IPS-18c (cell line): ENCODE results near the gene SLC20A1.
"Not testable (repeated sequence)": the region's sequence is repeated elsewhere in the genome, so short reads cannot be mapped to it uniquely, and the experiment has no call there.

Experiments
- H3K4me3 ChIP-seq: 2 replicates; pipeline ENCODE4 v1.7.0; 2013; ENCODE audit warnings: low read depth, mild to moderate bottlenecking, low read length, moderate library complexity; ENCODE audit not compliant: insufficient read depth
- H3K9me3 ChIP-seq: one replicate; pipeline ENCODE4 v1.6.1; 2013; ENCODE audit warnings: mild to moderate bottlenecking, low read length, moderate library complexity; ENCODE audit not compliant: control insufficient read depth, insufficient read depth

The SLC20A1 gene

DNA sequence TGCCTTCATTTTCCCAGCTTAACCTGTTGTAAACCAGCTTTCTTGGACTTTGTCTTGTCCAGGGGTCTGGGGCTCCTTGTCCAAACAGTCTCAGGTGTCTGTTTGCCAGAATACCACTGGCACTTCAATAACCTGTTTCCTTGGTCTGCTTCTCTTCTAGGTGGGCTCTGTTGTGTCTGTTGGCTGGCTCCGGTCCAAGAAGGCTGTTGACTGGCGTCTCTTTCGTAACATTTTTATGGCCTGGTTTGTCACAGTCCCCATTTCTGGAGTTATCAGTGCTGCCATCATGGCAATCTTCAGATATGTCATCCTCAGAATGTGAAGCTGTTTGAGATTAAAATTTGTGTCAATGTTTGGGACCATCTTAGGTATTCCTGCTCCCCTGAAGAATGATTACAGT, 17.0 kb downstream of the SLC20A1 start:
- H3K4me3 ChIP-seq, result no peak overlapping the region
- no peaks in the 10 kb centered on the region for H3K9me3 ChIP-seq

DNA sequence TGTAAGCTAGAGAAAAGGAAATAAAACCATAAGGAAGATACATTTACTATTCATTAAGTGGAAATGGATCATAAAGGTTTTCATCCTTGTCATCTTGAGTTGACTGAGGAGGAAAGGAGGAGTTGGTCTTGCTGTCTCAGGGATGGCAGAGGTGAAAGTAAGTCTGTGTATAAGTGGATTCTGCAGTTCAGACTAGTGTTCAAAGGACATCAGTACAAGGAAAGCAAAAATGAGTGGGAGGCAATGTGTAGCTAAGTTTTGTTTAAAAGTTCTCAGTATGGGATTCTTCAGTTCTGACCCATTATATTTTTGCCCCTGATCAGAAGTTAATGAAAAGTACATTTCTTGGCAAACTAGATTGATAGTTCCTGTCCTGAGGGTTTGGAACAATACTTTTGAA, 18.9 kb downstream of the SLC20A1 start:
- no peak overlapping the region for H3K4me3 ChIP-seq

DNA sequence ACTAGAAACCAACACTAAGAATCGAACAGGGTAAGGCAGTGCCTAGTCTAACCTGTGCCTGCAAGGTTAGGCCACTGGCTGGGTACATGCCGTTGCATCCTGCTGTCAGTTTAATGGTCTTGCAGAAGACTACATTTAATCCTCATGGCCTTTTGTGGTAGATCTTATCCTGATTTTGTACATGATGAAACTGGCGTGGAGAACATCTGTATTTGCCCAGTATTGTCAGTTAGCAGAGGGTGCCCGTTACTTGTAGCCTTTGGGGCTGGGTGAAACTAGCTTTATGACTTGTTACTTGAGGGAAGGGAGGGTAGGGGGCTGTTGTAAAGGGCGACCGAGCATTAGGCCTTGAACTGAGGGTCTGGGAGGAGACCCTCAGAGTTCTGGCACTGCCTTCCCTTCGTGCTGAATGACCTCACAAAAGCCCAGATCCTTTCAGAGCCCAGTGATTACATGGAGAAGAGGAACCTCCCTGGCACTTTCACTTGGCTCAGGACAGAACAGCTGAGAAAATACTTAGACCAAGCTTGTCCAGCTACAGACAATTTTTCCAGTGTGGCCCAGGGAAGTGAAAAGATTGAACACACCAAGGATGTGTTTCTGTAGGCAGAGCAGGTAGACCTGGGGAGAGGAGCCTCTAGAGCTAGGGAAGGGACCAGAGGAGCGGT, 19.5 kb downstream of the SLC20A1 start:
- Histone ChIP-seq H3K4me3 (no peak overlapping the region), H3K9me3 (no peaks in the 10 kb centered on the region)

More for the DNA sequence above, 18.9 kb downstream of the SLC20A1 start:
- no peaks in the 10 kb centered on the region for H3K9me3 ChIP-seq

DNA sequence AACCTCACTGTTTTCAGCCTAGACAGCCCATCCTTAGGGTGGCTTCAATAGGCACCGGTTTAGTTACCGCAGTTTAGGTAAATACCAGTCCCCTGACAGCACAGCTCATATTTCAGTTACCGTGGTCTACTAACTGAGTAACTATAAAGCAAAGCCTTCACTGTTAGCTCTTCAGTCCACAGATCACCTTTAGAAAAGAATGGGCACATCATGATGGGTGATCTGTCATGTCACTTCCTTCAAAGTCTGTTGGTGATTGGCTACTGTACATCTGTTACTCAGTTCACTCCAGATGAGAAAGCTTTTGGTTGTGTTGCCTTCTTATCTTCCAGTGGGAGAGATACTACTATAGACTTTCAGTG, 21.0 kb downstream of the SLC20A1 start:
- Histone ChIP-seq H3K9me3 (no peaks in the 10 kb centered on the region), H3K4me3 (no peak overlapping the region)

DNA sequence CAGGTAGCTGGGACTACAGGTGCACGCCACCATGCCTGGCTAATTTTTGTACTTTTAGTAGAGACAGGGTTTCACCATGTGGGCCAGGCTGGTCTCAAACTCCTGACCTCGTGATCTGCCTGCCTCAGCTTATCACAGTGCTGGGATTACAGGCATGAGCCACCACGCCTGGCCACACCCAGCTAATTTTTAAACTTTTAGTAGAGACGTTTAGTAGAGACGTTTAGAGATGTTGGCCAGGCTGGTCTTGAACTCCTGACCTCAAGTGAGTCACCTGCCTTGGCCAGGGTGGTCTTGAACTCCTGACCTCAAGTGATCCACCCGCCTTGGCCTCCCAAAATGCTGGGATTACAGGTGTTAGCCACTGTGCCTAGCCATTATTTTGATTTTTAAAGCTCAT, 21.8 kb downstream of the SLC20A1 start:
- H3K9me3 ChIP-seq, H3K4me3 ChIP-seq: not testable (repeated sequence)

DNA sequence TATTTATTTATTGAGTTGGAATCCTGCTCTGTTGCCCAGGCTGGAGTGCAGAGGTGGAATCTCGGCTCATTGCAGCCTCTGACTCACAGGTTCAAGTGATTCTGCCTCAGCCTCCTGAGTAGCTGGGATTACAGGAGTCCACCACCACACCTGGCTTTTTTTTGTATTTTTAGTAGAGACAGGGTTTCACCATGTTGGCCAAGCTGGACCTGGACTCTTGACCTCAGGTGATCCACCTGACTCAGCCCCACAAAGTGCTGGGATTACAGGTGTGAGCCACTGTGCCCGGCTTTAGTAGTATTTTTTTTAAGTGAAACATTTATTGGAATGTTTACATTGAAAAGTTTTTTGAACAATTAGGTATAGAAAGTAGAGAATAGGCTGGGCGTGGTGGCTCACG, 23.9 kb downstream of the SLC20A1 start:
- Histone ChIP-seq H3K4me3 (no peak overlapping the region), H3K9me3 (no peaks in the 10 kb centered on the region)

DNA sequence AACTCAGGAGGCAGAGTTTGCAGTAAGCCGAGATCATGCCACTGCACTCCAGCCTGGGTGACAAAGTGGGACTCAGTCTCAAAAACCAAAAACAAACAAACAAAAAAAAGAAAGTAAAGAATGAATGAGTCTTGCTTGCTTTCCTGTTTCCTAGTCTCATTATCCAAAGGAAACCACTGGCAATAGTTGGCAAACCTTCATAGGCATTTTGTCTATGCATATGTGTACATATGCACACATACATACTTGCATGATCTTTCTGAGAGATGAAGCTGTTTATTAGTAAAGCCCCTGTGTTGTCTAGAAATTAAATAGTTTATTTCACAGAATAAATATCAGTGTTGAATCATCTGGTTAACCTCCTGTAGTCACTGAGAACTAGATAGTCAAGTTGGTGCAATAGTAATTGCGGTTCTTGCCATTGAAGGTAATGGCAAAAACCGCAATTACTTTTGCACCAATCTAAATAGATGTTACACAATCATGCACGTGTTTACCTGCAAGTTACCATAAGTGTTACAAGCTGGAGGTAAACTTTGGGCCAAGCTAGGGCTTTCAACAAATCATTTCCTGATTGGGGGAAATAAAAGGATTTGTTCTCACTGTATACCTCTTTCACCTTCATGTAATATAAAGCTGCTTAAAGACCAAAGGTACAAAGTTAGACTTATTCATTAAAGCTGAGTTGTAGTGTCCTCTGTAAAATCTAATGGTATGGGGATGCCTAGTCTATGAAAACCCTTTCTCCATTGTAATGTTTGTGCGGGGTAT, 24.7 kb downstream of the SLC20A1 start:
- Histone ChIP-seq H3K4me3 (no peak overlapping the region), H3K9me3 (no peaks in the 10 kb centered on the region)

DNA sequence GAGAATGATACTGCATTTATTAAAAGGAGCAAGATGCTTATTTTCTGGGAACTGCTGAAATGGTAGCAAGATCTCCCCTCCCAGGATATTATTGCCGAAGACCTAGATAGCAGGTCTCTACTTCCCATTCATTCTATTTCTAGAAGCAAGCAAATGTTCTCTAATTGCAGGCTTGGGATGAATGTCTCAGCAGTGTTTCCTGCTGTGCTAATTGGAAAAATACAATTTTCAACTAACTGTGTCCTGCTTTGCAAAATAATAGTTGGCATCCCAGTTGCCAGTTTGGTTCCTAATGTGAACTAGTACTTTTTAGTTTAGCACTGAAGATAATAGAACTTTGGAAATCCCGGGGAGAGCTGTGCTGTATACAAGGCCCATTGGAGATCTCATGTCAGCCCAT, 26.1 kb downstream of the SLC20A1 start:
- Histone ChIP-seq H3K4me3 (no peak overlapping the region), H3K9me3 (no peaks in the 10 kb centered on the region)

DNA sequence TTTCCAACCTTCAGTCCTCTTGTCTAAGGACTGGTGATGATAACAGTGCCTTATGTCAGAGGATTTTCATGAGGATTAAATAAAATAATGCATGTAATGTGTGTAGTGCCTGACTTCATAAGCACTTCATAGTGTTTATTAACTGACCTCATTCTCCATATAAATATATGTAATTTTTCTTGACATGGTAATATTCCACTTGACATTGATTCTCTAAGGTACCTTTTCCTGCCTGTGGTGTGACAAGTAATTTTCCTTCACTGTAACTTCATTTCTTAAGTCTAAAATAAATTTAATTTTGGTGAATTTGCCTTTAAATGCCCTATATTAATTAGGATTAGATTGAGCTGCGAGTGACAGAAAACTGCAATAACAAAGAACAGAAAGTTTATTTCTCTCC, 27.3 kb downstream of the SLC20A1 start:
- no peaks in the 10 kb centered on the region for H3K9me3 ChIP-seq
- no peak overlapping the region for H3K4me3 ChIP-seq

DNA sequence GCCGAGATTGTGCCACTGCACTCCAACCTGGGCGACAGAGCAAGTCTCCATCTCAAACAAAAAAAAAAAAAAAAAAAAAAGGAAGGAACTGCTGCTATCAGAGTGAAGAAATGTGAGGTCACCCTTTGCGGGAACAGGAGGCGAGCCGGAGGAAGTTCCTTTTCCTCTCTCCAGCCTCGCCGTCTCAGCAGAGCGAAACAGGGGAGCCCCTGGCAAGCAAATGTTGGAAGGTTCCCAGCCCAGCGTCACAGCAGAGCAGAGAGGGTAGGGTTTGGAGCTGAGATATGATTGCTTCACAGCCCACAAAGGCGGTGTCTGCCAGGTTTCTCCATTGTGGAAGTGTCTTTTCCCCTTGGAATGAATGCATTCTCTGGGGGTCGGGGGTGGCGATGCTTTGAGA, 28.5 kb downstream of the SLC20A1 start:
- Histone ChIP-seq H3K9me3 (no peaks in the 10 kb centered on the region), H3K4me3 (no peak overlapping the region)

DNA sequence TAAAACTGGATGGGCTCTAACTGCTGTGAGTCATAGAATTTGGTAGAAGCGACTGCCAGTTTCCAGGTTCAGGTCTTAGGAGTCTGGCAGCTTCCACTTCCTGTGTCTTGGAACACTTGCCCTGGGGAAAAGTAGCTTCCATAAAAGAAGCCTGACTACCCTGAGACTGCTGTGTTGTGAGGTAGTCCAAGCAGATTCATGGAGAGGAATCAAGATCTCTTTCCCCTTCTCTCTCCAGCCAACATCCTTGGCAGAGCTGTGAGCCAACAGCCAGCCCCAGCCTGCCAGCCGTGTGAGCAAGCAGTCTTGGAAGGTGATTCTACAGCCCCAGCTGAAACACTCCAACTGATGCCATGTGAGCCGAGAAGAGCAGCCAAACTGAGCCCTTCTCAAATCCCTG, 33.7 kb downstream of the SLC20A1 start:
- H3K4me3 ChIP-seq, result no peak overlapping the region

DNA sequence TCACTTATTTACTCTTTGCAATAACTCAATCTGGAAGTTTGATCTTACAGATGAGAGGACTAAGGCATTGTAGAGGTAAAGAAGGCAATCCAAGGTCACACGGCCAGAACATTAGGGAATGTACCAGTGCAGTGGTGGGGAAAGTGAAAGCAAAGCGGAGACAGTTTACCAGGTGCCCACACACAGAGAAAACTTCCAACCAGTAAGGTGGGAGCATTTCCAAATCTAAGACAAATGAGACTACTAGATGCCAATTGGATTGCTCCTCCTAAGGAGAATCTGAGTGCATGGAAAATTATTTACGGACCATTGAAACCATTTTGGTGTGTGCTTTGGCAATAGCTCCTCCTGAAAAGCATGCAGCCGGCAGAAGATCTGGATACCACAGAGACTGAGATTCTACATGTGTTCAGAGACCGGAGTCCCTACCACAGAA, 34.9 kb downstream of the SLC20A1 start:
- no peak overlapping the region for H3K4me3 ChIP-seq

More for the DNA sequence above, 33.7 kb downstream of the SLC20A1 start:
- no peaks in the 10 kb centered on the region for H3K9me3 ChIP-seq

DNA sequence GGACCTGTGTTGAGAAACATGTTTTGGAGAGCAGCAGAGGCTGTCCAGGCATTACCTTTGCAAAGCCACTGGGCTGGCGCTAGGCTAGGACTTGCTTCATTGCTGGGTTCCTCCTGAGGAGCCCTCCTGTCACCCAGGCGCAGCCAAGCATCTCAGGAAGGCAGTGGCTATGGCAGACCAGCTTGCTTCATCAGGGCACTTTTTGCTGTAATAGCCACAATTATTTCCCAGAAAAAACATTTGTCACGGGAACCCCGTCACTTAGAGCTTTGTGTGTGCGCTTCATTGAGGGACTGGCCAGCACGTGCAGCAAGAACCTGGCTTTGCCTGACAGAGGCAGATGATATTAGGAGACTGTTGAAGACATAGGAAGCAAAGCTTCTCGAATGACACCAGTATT, 36.4 kb downstream of the SLC20A1 start:
- Histone ChIP-seq H3K4me3 (no peak overlapping the region), H3K9me3 (peaks cover 2% of the 10 kb centered on the region)

More for the DNA sequence above, 34.9 kb downstream of the SLC20A1 start:
- H3K9me3 ChIP-seq, result peaks cover 2% of the 10 kb centered on the region

DNA sequence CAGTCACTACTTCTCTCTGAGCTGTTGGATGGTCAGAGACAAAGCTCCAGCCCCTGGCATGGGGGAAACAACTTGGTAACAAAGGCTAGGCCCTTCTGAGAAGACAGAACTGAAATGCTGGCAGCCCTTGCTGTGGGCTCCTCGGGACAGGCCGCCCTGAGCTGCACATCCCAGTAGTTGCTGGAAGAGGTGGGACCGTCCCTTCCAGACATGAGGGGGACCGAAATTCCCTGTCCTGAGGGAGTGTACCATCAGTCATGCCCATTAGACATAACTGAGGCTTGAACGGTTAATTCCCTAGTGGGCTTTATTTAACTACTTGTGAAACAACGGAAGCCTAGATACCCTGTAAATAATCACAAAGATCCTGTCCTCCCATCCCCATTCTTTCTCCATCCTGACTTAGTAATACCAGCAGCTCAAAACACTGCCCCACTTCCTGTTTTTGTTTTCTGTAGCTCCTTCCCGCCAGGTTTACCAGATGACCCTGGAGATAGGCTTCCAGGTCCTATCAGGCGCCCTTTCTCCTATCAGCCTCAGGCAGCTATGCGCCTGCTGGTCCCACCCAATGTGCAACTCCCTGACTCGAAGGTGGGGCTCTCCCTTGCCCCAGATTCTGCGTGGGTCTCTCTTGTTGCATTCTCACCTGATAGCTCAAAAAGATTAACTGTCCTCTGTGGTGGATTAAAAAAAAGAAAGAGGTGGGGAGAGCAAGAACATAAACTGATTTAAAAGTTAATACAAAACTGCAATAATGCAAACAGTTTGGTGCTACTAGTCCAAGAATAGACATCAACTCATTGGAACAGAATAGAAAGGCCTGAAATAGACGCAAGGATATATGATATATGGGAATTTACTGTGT, 38.0 kb downstream of the SLC20A1 start:
- Histone ChIP-seq H3K9me3 (peaks cover 2% of the 10 kb centered on the region), H3K4me3 (no peak overlapping the region)

DNA sequence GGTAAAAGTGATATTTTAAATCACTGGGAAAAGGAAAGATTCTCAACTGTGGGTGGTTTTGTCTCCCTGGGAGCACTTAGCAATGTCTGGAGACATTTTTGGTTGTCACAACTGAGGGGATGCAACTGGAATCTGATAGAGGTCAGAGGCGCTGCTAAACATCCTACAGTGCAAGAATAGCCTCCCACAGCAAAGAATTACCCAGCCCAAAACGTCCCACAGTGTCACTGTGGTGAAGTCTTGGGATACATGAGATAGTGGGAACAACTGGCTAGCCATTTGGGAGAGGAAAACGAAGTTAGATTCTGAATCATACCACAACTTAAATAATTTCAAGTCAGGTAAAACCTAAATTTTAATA, 38.7 kb downstream of the SLC20A1 start:
- Histone ChIP-seq H3K4me3 (no peak overlapping the region), H3K9me3 (peaks cover 2% of the 10 kb centered on the region)

DNA sequence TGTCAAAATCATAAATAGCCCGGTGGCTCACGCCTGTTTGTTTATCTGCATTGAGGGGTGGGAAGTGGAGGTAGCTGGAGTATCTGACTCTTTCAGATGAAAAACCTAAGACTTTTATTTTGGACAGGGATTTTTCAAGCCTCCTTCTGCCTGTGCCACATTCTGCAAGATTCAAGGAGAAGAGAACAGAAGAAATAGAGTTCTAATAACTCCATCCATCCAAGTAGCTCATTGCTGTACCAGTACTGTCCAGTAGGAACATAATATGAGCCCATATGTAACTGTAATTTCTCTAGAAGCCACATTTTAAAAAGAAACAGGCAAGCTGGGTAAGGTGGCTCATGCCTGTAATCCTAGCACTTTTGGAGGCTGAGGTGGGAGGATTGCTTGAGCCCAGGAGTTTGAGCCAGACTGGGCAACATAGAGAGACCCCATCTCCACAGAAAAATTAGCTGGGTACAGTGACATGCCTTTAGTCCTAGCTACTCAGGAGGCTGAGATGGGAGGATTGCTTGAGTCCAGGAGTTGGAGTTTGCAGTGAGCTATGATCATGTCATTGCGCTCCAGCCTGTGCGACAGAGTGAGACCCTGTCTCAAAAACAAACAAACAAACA, 39.6 kb downstream of the SLC20A1 start:
- H3K4me3 ChIP-seq, result no peak overlapping the region
- H3K9me3 ChIP-seq, result peaks cover 2% of the 10 kb centered on the region

DNA sequence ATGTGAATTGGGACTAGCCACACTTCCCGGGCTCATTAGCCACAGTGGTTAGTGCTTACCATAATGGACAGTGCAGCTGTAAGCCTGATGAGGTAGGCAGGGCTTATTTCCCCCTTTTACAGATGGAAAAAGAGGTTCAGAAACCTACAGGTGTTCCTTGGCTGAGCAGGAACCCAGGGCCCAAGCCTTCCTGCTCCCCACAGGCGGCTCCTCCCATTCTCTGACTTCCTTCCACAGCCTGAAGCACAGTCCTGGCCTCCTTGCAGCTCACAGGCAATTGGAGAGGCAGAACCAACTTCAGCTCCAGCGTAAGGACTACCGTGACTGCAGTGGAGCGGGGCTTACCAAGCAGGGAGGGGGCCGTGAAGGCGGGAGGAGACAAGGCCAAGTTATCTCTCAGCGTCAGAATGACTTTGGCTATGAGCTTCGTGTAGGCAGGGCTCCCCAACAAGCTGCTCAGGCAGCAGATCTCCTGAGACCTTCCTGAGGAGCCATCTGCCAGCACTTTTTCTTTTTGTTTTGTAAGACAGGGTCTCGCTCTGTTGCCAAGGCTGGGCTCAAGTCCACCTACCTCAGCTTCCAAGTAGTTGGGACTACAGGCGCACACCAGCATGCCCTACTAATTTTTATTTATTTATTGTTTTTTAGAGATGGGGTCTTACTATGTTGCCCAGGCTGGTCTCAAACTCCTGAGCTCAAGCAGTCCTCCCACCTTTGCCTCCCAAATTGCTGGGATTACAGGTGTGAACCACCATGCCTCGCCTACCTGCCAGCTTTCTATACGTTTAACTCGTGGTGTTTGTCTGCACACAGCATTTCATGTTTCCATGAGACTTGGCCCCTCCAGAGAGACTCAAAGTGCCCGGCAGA, 40.8 kb downstream of the SLC20A1 start:
- H3K4me3 ChIP-seq, result no peak overlapping the region
- peaks cover 2% of the 10 kb centered on the region for H3K9me3 ChIP-seq
